HepG2 (cell line): ENCODE data around the gene SF3A2. TPM values are rescaled to one million over a fixed set of nuclear protein-coding genes. Genes with fewer than 3 reads are reported as not detected.

Experiments used
- CC2D1A ChIP-seq: sonication (generic); formaldehyde crosslinking; IDR thresholded peaks from 2 replicates; pipeline ENCODE4 v1.8.1; 2023; ENCODE audit warnings: mild to moderate bottlenecking, missing genetic modification reagents
- DNMT3B ChIP-seq: conservative IDR thresholded peaks from 2 replicates; pipeline ENCODE4 v1.6.1; 2016; ENCODE audit warnings: missing biosample characterization, control low read depth
- EZH2 ChIP-seq: conservative IDR thresholded peaks from 2 replicates; pipeline ENCODE4 v1.6.1; 2012; ENCODE audit warnings: mild to moderate bottlenecking, low read depth, low read length, moderate library complexity
- HOXA5 ChIP-seq: sonication (generic); formaldehyde crosslinking; IDR thresholded peaks from 2 replicates; pipeline ENCODE4 v1.4.0; 2020; ENCODE audit warnings: missing genetic modification reagents
- JUNB ChIP-seq: sonication (generic); formaldehyde crosslinking; IDR thresholded peaks from 2 replicates; pipeline ENCODE4 v1.8.0; 2022; ENCODE audit warnings: missing genetic modification reagents, mild to moderate bottlenecking, borderline replicate concordance
- NFE2 ChIP-seq: sonication (generic); formaldehyde crosslinking; IDR thresholded peaks from 2 replicates; pipeline ENCODE4 v1.4.0; 2020; ENCODE audit warnings: missing genetic modification reagents
- NRL ChIP-seq: sonication (generic); formaldehyde crosslinking; IDR thresholded peaks from 2 replicates; pipeline ENCODE4 v1.5.0; 2020; ENCODE audit warnings: missing genetic modification reagents, mild to moderate bottlenecking, moderate library complexity, borderline replicate concordance
- ONECUT2 ChIP-seq: sonication (generic); formaldehyde crosslinking; IDR thresholded peaks from 2 replicates; pipeline ENCODE4 v1.4.0; 2020; ENCODE audit warnings: missing genetic modification reagents
- PLRG1 ChIP-seq: fragments of 450-650 bp; conservative IDR thresholded peaks from 2 replicates; pipeline ENCODE4 v1.6.1; 2016
- TBP ChIP-seq: sonication (generic); formaldehyde crosslinking; IDR thresholded peaks from 2 replicates; pipeline ENCODE4 v1.5.0; 2020; ENCODE audit warnings: missing genetic modification reagents
- ZNF326 ChIP-seq: sonication (generic); formaldehyde crosslinking; IDR thresholded peaks from 2 replicates; pipeline ENCODE4 v1.4.0; 2020; ENCODE audit warnings: missing genetic modification reagents, borderline replicate concordance
- ZNF605 ChIP-seq: sonication (generic); formaldehyde crosslinking; IDR thresholded peaks from 2 replicates; pipeline ENCODE4 v1.8.0; 2022; ENCODE audit warnings: mild to moderate bottlenecking, missing genetic modification reagents
- ZNF7 ChIP-seq: IDR thresholded peaks from 2 replicates; pipeline ENCODE4 v1.6.1; 2016; ENCODE audit warnings: missing biosample characterization, missing genetic modification reagents
- ZSCAN22 ChIP-seq: sonication (generic); formaldehyde crosslinking; IDR thresholded peaks from 2 replicates; pipeline ENCODE4 v1.4.0; 2020; ENCODE audit warnings: mild to moderate bottlenecking, missing genetic modification reagents
- ZSCAN29 ChIP-seq: sonication (generic); formaldehyde crosslinking; conservative IDR thresholded peaks from 2 replicates; pipeline ENCODE4 v1.4.0; 2020; ENCODE audit warnings: mild to moderate bottlenecking, missing genetic modification reagents
- ZSCAN30 ChIP-seq: sonication (generic); formaldehyde crosslinking; IDR thresholded peaks from 2 replicates; pipeline ENCODE4 v1.5.0; 2020; ENCODE audit warnings: mild to moderate bottlenecking, missing genetic modification reagents
- polyA plus RNA-seq, 8 experiments: library from polyadenylated mRNA; depleted of rRNA in 3 of 8; stranded (reverse) in 7 of 8; unstranded in 1 of 8; fragments of >200 nt; fragmentation: Illumina TruSeq in 4 of 8; extraction: Trizol in 4 of 8; gene quantifications; 2 replicates each; pipeline versions ENCODE4 v1.2.1 to v1.2.3, GENCODE V29; 2011 to 2016; ENCODE audit warnings: low read depth in 4 of 8, missing spikeins in 1 of 8, mixed read lengths in 1 of 8; ENCODE audit not compliant: insufficient read depth in 1 of 8
- total RNA-seq, 5 experiments: library from RNA; depleted of rRNA; stranded (reverse); fragments of >200 nt; fragmentation: Illumina TruSeq; extraction: Trizol; gene quantifications; 2 replicates each; pipeline ENCODE4 v1.2.3, GENCODE V29; 2016; ENCODE audit warnings: low read depth in 1 of 5
- TF ChIP-seq, protein P1 (sequence below): sonication (generic); formaldehyde crosslinking; IDR thresholded peaks from 2 replicates; pipeline ENCODE4 v1.4.0; 2020; ENCODE audit warnings: missing genetic modification reagents, borderline replicate concordance
- TF ChIP-seq, protein P2 (sequence below): sonication (generic); formaldehyde crosslinking; IDR thresholded peaks from 2 replicates; pipeline ENCODE4 v1.4.0; 2020; ENCODE audit warnings: missing genetic modification reagents
- TF ChIP-seq, protein P3 (sequence below): fragments of 450-650 bp; IDR thresholded peaks from 2 replicates; pipeline ENCODE4 v1.6.1; 2016
- TF ChIP-seq, protein P4 (sequence below): sonication (generic); formaldehyde crosslinking; IDR thresholded peaks from 2 replicates; pipeline ENCODE4 v1.5.1; 2020; ENCODE audit warnings: missing genetic modification reagents, mild to moderate bottlenecking, borderline replicate concordance
- TF ChIP-seq, protein P5 (sequence below): sonication (generic); formaldehyde crosslinking; IDR thresholded peaks from 2 replicates; pipeline ENCODE4 v1.8.1; 2023; ENCODE audit warnings: mild to moderate bottlenecking, inconsistent platforms, moderate library complexity, missing genetic modification reagents, borderline replicate concordance

Gene SF3A2
- total and polyA plus RNA-seq, 2 of the 13 experiments (the other 11 are each of a cell fraction or from before 2014, with no cell fraction given): 8.6 to 8.8 TPM

DNA sequence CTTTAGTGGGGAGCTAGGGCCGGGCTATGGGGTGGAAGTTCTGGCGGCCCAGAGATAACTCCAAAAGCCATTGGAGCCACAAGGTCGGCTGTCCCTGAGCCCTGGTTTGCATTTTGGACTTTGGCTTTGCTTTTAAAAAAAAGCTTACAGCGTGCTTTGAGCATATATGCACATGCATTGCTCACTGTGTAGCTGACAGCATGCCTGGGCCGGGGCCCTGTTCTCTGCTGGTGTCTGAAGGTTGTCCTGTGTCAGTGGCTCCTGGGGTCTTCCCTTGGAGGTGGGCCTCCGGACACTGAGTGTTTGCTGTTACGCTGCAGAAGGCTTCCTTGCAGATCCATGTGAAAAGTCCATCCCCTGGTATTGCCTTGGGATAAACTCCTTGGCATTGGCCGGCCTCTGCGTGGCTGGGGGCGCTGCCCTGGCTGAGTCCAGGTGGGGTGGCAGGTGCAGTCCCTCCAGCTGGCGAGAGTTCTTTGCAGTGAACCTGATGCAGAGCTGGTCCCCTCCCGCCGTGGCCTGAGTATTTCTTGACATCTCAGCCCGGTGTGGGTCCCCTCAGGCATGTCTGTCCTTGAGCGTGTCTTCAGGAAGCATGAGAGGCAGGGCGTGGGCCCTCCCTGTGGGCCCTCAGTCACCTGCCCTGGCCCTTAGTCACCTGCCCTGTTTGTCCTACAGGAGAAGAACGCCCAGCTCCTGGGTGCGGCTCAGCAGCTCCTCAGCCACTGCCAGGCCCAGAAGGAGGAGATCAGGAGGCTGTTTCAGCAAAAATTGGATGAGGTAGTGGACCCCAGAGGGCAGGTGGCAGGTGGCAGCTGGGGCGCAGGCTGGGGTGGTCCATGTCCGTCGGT is 23.5 kb upstream of the SF3A2 start (continued):
- TF ChIP-seq ZNF7 (CRISPR knock-in tag) (no peak), EZH2 (no peak), NFE2 (CRISPR knock-in tag) (no peak), ZSCAN29 (CRISPR knock-in tag) (no peak), DNMT3B (CRISPR knock-in tag) (0 out of 2 replicates have a peak, but pooled peaks have one; percentile 40), ZNF605 (CRISPR knock-in tag) (peak; percentile 75), HOXA5 (CRISPR knock-in tag) (peak; percentile 86; the same call in 1 of the 2 replicates), PLRG1 (no peak), JUNB (no peak; the same call in 1 of the 2 replicates), ONECUT2 (CRISPR knock-in tag) (peak; percentile 53; the same call in 1 of the 2 replicates), ZSCAN30 (CRISPR knock-in tag) (no peak), ZNF326 (CRISPR knock-in tag) (no peak), ZSCAN22 (peak; percentile 82), NRL (CRISPR knock-in tag) (peak; percentile 30; the same call in 1 of the 2 replicates), CC2D1A (CRISPR knock-in tag) (no peak), TBP (CRISPR knock-in tag) (no peak)
- TF ChIP-seq, protein P1, sequence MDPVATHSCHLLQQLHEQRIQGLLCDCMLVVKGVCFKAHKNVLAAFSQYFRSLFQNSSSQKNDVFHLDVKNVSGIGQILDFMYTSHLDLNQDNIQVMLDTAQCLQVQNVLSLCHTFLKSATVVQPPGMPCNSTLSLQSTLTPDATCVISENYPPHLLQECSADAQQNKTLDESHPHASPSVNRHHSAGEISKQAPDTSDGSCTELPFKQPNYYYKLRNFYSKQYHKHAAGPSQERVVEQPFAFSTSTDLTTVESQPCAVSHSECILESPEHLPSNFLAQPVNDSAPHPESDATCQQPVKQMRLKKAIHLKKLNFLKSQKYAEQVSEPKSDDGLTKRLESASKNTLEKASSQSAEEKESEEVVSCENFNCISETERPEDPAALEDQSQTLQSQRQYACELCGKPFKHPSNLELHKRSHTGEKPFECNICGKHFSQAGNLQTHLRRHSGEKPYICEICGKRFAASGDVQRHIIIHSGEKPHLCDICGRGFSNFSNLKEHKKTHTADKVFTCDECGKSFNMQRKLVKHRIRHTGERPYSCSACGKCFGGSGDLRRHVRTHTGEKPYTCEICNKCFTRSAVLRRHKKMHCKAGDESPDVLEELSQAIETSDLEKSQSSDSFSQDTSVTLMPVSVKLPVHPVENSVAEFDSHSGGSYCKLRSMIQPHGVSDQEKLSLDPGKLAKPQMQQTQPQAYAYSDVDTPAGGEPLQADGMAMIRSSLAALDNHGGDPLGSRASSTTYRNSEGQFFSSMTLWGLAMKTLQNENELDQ (CRISPR knock-in tag): no peak
- TF ChIP-seq, protein P2, sequence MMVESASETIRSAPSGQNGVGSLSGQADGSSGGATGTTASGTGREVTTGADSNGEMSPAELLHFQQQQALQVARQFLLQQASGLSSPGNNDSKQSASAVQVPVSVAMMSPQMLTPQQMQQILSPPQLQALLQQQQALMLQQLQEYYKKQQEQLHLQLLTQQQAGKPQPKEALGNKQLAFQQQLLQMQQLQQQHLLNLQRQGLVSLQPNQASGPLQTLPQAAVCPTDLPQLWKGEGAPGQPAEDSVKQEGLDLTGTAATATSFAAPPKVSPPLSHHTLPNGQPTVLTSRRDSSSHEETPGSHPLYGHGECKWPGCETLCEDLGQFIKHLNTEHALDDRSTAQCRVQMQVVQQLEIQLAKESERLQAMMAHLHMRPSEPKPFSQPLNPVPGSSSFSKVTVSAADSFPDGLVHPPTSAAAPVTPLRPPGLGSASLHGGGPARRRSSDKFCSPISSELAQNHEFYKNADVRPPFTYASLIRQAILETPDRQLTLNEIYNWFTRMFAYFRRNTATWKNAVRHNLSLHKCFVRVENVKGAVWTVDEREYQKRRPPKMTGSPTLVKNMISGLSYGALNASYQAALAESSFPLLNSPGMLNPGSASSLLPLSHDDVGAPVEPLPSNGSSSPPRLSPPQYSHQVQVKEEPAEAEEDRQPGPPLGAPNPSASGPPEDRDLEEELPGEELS (CRISPR knock-in tag): peak; percentile 62
- TF ChIP-seq, protein P3, sequence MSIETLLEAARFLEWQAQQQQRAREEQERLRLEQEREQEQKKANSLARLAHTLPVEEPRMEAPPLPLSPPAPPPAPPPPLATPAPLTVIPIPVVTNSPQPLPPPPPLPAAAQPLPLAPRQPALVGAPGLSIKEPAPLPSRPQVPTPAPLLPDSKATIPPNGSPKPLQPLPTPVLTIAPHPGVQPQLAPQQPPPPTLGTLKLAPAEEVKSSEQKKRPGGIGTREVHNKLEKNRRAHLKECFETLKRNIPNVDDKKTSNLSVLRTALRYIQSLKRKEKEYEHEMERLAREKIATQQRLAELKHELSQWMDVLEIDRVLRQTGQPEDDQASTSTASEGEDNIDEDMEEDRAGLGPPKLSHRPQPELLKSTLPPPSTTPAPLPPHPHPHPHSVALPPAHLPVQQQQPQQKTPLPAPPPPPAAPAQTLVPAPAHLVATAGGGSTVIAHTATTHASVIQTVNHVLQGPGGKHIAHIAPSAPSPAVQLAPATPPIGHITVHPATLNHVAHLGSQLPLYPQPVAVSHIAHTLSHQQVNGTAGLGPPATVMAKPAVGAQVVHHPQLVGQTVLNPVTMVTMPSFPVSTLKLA: peak; percentile 46
- TF ChIP-seq, protein P4, sequence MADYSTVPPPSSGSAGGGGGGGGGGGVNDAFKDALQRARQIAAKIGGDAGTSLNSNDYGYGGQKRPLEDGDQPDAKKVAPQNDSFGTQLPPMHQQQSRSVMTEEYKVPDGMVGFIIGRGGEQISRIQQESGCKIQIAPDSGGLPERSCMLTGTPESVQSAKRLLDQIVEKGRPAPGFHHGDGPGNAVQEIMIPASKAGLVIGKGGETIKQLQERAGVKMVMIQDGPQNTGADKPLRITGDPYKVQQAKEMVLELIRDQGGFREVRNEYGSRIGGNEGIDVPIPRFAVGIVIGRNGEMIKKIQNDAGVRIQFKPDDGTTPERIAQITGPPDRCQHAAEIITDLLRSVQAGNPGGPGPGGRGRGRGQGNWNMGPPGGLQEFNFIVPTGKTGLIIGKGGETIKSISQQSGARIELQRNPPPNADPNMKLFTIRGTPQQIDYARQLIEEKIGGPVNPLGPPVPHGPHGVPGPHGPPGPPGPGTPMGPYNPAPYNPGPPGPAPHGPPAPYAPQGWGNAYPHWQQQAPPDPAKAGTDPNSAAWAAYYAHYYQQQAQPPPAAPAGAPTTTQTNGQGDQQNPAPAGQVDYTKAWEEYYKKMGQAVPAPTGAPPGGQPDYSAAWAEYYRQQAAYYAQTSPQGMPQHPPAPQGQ (CRISPR knock-in tag): no peak
- TF ChIP-seq, protein P5, sequence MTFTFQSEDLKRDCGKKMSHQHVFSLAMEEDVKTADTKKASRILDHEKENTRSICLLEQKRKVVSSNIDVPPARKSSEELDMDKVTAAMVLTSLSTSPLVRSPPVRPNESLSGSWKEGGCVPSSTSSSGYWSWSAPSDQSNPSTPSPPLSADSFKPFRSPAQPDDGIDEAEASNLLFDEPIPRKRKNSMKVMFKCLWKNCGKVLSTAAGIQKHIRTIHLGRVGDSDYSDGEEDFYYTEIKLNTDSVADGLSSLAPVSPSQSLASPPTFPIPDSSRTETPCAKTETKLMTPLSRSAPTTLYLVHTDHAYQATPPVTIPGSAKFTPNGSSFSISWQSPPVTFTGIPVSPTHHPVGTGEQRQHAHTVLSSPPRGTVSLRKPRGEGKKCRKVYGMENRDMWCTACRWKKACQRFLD: peak; percentile 96
